GM19035 (cell line): ENCODE results near the gene GREB1.
"Not testable (repeated sequence)": the region's sequence is repeated elsewhere in the genome, so short reads cannot be mapped to it uniquely, and the experiment has no call there.

ENCODE experiments used
- ATAC-seq: cut with Tn5 transposase; IDR thresholded peaks from one replicate; pipeline ENCODE4 v1.9.1; 2021; ENCODE audit not compliant: unreplicated experiment

The GREB1 gene

GRCh38 chr2:11658208-11659114, 124.6 kb downstream of the GREB1 start:
- ATAC-seq = no peak

GRCh38 chr2:11659115-11659475, 125.2 kb downstream of the GREB1 start:
- ATAC-seq = no peak

GRCh38 chr2:11659851-11660250, 126.0 kb downstream of the GREB1 start:
- no peak for ATAC-seq

GRCh38 chr2:11660396-11660795, 126.6 kb downstream of the GREB1 start:
- not testable (repeated sequence) for ATAC-seq

GRCh38 chr2:11661891-11662435, 128.1 kb downstream of the GREB1 start:
- no peak for ATAC-seq

- ATAC-seq = no peak
These were observed 129.0 kb downstream of the GREB1 start for GRCh38 chr2:11662882-11663281.

- no peak for ATAC-seq
These were observed 129.6 kb downstream of the GREB1 start for GRCh38 chr2:11663427-11663826.

- ATAC-seq = no peak
These were observed 131.2 kb downstream of the GREB1 start for GRCh38 chr2:11665028-11665427.

GRCh38 chr2:11665510-11666362, 131.9 kb downstream of the GREB1 start:
- ATAC-seq = no peak

GRCh38 chr2:11667194-11667593, 133.3 kb downstream of the GREB1 start:
- no peak for ATAC-seq

- no peak for ATAC-seq
These were observed 134.2 kb downstream of the GREB1 start for GRCh38 chr2:11667866-11668637.

GRCh38 chr2:11669454-11670291, 135.8 kb downstream of the GREB1 start, which contains the start of gene NTSR2:
NTSR2 (minus strand) TSS chr2:11670195; CDS start chr2:11670129, 66 bp downstream.
- ATAC-seq = no peak

- no peak for ATAC-seq
These were observed 138.6 kb downstream of the GREB1 start for GRCh38 chr2:11672407-11672806.

- ATAC-seq = no peak
These were observed 141.1 kb downstream of the GREB1 start for GRCh38 chr2:11674983-11675382.

GRCh38 chr2:11675423-11676112, 141.7 kb downstream of the GREB1 start:
- no peak for ATAC-seq

GRCh38 chr2:11676640-11677039, 142.8 kb downstream of the GREB1 start:
- ATAC-seq = no peak

- ATAC-seq = no peak
These were observed 143.6 kb downstream of the GREB1 start for GRCh38 chr2:11677136-11678055.

GRCh38 chr2:11678306-11678960, 144.6 kb downstream of the GREB1 start:
- ATAC-seq = no peak
